Endothelial cell of umbilical vein (primary cell): ENCODE measurements around the gene SFRP2.

Experiments
- CTCF ChIP-seq, 2 donors: IDR thresholded peaks; 1 replicate in 1 of 2; 2 replicates in 1 of 2; pipeline ENCODE4 v1.5.1; 2011; ENCODE audit warnings: low read length in 2 of 2, mild to moderate bottlenecking in 2 of 2, moderate library complexity in 2 of 2, control low read depth in 1 of 2, inconsistent platforms in 1 of 2, low read depth in 1 of 2; ENCODE audit not compliant: insufficient read depth in 1 of 2; ENCODE audit errors: extremely low read depth in 1 of 2
- EZH2 ChIP-seq: IDR thresholded peaks from 2 replicates; pipeline ENCODE4 v1.6.1; 2012; ENCODE audit warnings: borderline replicate concordance, low read depth, mild to moderate bottlenecking, moderate library complexity, low read length, inconsistent platforms; ENCODE audit not compliant: severe bottlenecking
- FOS ChIP-seq: IDR thresholded peaks from 2 replicates; pipeline ENCODE4 v1.6.1; 2011; ENCODE audit warnings: mild to moderate bottlenecking, low read length, moderate library complexity, borderline replicate concordance; ENCODE audit not compliant: insufficient read depth
- MAX ChIP-seq: IDR thresholded peaks from 2 replicates; pipeline ENCODE4 v1.6.1; 2011; ENCODE audit not compliant: insufficient read depth, insufficient read length
- MYC ChIP-seq: IDR thresholded peaks from one replicate; pipeline ENCODE4 v1.6.1; 2011; ENCODE audit warnings: mild to moderate bottlenecking, low read depth, low read length
- POLR2A ChIP-seq: IDR thresholded peaks from 2 replicates; pipeline ENCODE4 v1.6.1; 2012; ENCODE audit warnings: low read depth, mild to moderate bottlenecking, control low read depth, low read length
- POLR2AphosphoS5 ChIP-seq: IDR thresholded peaks from 2 replicates; pipeline ENCODE4 v1.6.1; 2012; ENCODE audit warnings: low read depth, mild to moderate bottlenecking, control low read depth, low read length, moderate library complexity; ENCODE audit not compliant: insufficient read depth

- TF ChIP-seq CTCF (IDR thresholded peaks at IDR 0.05; ENCODE audit: extremely low read depth in 1 of 2, insufficient read depth in 1 of 2, low read depth in 1 of 2, low read length in 2 of 2) (no peak), POLR2A (no peak), MAX (no peak), EZH2 (no peak), FOS (no peak), MYC (no peak), POLR2AphosphoS5 (no peak)
Observed at GRCh38 chr4:153790500-153790865, 1.6 kb upstream of the SFRP2 start.
